Naive thymus-derived CD4-positive, alpha-beta T cell (primary cell): Measurements from ENCODE around the gene NOD1. TPM values are rescaled to one million over a fixed set of nuclear protein-coding genes. Genes with fewer than 3 reads are reported as not detected.
A peak's percentile ranks its signal among the peaks of the same experiment; 100 is the strongest.
"Not testable (repeated sequence)": the region's sequence is repeated elsewhere in the genome, so short reads cannot be mapped to it uniquely, and the experiment has no call there.

ENCODE experiments used
- ATAC-seq: fragments of 150-1000 bp; cut with Tn5 transposase; 2 replicates; pipeline ENCODE4 v1.10.0; 2021; ENCODE audit warnings: mild to moderate bottlenecking, moderate library complexity
- CTCF ChIA-PET: fragments of 350-600 bp; sonication (Branson Sonifier 250); formaldehyde crosslinking; loops from one replicate; lab custom pipeline; 2021; ENCODE audit warnings: antibody characterized with exemption; lab: Charles Lee
- POLR2A ChIA-PET: fragments of 350-600 bp; sonication (Branson Sonifier 250); formaldehyde crosslinking; loops from one replicate; lab custom pipeline; 2021; ENCODE audit warnings: antibody characterized with exemption, inconsistent platforms; lab: Charles Lee
- DNase-seq, 9 donors: peaks; one replicate each; pipeline versions ENCODE4 v3.0.0 to v3.0.0-alpha.2; 2020 to 2022; ENCODE audit warnings: mixed read lengths in 1 of 9
- H3K27ac ChIP-seq: one replicate; pipeline ENCODE4 v1.7.0; 2013; ENCODE audit warnings: mild to moderate bottlenecking, low read depth, low read length, moderate library complexity
- H3K27me3 ChIP-seq, 2 donors: one replicate each; pipeline ENCODE4 v1.7.0; 2013; ENCODE audit warnings: low read length in 2 of 2, mild to moderate bottlenecking in 2 of 2, moderate library complexity in 2 of 2; ENCODE audit not compliant: control insufficient read depth in 2 of 2, insufficient read depth in 2 of 2
- H3K36me3 ChIP-seq, 3 experiments: 1 replicate in 2 of 3; 2 replicates in 1 of 3; pipeline ENCODE4 v1.7.0; 2013; ENCODE audit warnings: low read length in 3 of 3, mild to moderate bottlenecking in 3 of 3, moderate library complexity in 1 of 3; ENCODE audit not compliant: insufficient read depth in 3 of 3, control insufficient read depth in 2 of 3
- H3K4me1 ChIP-seq, 2 donors: one replicate each; pipeline ENCODE4 v1.7.0; 2013; ENCODE audit warnings: low read length in 2 of 2, mild to moderate bottlenecking in 2 of 2, moderate library complexity in 1 of 2; ENCODE audit not compliant: control insufficient read depth in 2 of 2, insufficient read depth in 2 of 2
- H3K4me3 ChIP-seq: 2 replicates; pipeline ENCODE4 v1.7.0; 2013; ENCODE audit warnings: mild to moderate bottlenecking, low read length
- H3K9me3 ChIP-seq, 3 experiments: 1 replicate in 2 of 3; 2 replicates in 1 of 3; pipeline ENCODE4 v1.7.0; 2013; ENCODE audit warnings: low read length in 3 of 3; ENCODE audit not compliant: control insufficient read depth in 2 of 3
- H3K27ac Mint-ChIP-seq, 9 donors: one replicate each; pipeline ENCODE4 v1.8.0; 2020 to 2022; ENCODE audit warnings: mixed read lengths in 9 of 9, mild to moderate bottlenecking in 8 of 9, moderate library complexity in 5 of 9, inconsistent platforms in 2 of 9
- H3K27me3 Mint-ChIP-seq, 5 donors: one replicate each; pipeline ENCODE4 v1.8.0; 2021 to 2022; ENCODE audit warnings: mixed read lengths in 5 of 5, mild to moderate bottlenecking in 1 of 5
- H3K36me3 Mint-ChIP-seq, 5 donors: one replicate each; pipeline ENCODE4 v1.8.0; 2020 to 2022; ENCODE audit warnings: mixed read lengths in 5 of 5, mild to moderate bottlenecking in 3 of 5, inconsistent platforms in 1 of 5
- H3K4me1 Mint-ChIP-seq, 7 donors: one replicate each; pipeline ENCODE4 v1.8.0; 2020 to 2022; ENCODE audit warnings: mixed read lengths in 7 of 7, mild to moderate bottlenecking in 3 of 7, inconsistent platforms in 1 of 7
- H3K4me3 Mint-ChIP-seq, 10 donors: one replicate each; pipeline ENCODE4 v1.8.0; 2020 to 2022; ENCODE audit warnings: mild to moderate bottlenecking in 10 of 10, mixed read lengths in 10 of 10, moderate library complexity in 6 of 10, inconsistent platforms in 2 of 10
- H3K9me3 Mint-ChIP-seq, 11 donors: one replicate each; pipeline ENCODE4 v1.8.0; 2020 to 2022; ENCODE audit warnings: mixed read lengths in 11 of 11, mild to moderate bottlenecking in 4 of 11, inconsistent platforms in 1 of 11, moderate library complexity in 1 of 11
- intact Hi-C, 2 donors: fragments of 100-400 bp; cut with micrococcal nuclease; formaldehyde crosslinking; loops; one replicate each; pipeline ENCODE4 v1.15.1; 2023
- polyA plus RNA-seq, 2 donors: library from polyadenylated mRNA; unstranded; fragments of 300-500 nt; fragmentation: Illumina TruSeq; gene quantifications; one replicate each; pipeline ENCODE4 v1.2.3, GENCODE V29; 2021
- total RNA-seq, 6 experiments: library from RNA in 5 of 6; stranded (reverse) in 5 of 6; gene quantifications; 1 replicate in 5 of 6; 2 replicates in 1 of 6; pipeline ENCODE4 v1.2.3 and lab custom pipeline; 2021 to 2026

The NOD1 gene
- total and polyA plus RNA-seq, 7 experiments from 2014 or later = 6.1 to 24.6 (median 18.7) TPM

DNA sequence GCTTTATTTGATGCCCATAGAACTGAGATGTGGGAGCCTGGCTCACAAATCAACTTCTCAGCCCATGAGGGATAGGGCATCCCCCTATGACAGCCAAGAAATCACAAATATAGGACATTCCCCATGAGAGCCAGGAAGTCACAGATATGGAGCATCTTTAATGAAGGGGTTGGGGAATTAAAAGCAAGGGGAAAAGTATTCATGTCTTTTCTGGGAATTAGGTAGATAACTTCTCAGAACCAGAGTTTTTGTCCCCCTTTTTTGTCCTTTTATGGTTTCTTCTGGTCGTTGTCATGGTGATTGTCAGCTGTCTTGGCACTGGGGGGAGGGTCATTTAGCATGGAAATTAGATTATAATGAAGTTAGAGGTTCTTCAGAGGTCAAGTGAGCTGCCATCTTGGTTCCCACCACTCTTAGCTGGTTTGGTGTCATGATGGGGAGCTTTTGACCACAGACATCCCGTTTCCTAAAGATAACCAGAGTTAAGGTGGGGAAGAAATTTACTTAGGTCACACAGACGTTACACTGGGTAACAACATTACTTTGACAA is 56.9 kb downstream of the NOD1 start:
- Histone ChIP-seq H3K27ac (no peak overlapping the region), H3K4me3 (no peak overlapping the region), H3K27me3 (no peaks in the 10 kb centered on the region), H3K9me3 (no peaks in the 10 kb centered on the region), H3K4me1 (no peaks in the 10 kb centered on the region), H3K36me3 (peaks cover 0 to 9% (median 0%) of the 10 kb centered on the region in 3 experiments)
- no peak for ATAC-seq
- peaks cover 0 to 2% (median 0%) of the 10 kb centered on the region in 7 donors for H3K4me1 Mint-ChIP-seq
- intact Hi-C loops = no loop called here
- no peak overlapping the region for H3K4me3 Mint-ChIP-seq
- ChIA-PET POLR2A (interaction anchor here (0.7 to 1.0 kb wide), 3 partner anchors 8 to 177 kb away, joined by 3 read pairs; no protein-coding TSS in a partner anchor), CTCF (interaction anchor here (1.2 kb wide), 1 partner anchor 89 kb away, joined by 3 read pairs; no protein-coding TSS in a partner anchor)
- no peak for DNase-seq
- H3K9me3 Mint-ChIP-seq = peaks cover 0 to 15% (median 4%) of the 10 kb centered on the region in 11 donors
- no peaks in the 10 kb centered on the region for H3K27me3 Mint-ChIP-seq
- no peak overlapping the region for H3K27ac Mint-ChIP-seq
- H3K36me3 Mint-ChIP-seq = peaks cover 2 to 30% (median 23%) of the 10 kb centered on the region in 5 donors

DNA sequence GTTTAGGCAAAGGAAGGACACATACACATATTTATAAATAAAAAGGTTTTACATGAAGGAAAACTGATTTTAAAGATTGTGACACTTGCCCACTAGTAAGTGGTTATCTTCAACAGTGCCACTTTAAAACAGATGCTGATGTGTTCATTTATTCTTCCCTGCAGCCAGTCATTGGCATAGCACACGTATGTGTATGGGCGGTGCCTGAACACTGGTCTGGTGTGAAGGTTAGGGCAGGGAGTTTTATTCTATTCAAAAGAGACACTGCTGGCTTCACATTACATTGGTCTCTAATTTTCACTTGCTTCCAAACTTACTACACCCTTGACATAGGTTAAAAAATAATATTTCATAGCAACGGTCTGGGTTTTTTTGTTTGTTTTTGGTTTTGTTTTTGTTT is 57.9 kb downstream of the NOD1 start:
- no peak for ATAC-seq
- H3K4me3 ChIP-seq = no peak overlapping the region
- intact Hi-C loops = no loop called here
- no peaks in the 10 kb centered on the region for H3K4me1 ChIP-seq
- H3K9me3 Mint-ChIP-seq = peaks cover 0 to 15% (median 4%) of the 10 kb centered on the region in 11 donors
- CTCF ChIA-PET = no interaction called here
- H3K9me3 ChIP-seq = no peaks in the 10 kb centered on the region
- no peaks in the 10 kb centered on the region for H3K27me3 Mint-ChIP-seq
- H3K36me3 Mint-ChIP-seq = peaks cover 0 to 19% (median 13%) of the 10 kb centered on the region in 5 donors
- H3K27ac Mint-ChIP-seq = no peak overlapping the region
- no peak overlapping the region for H3K4me3 Mint-ChIP-seq
- H3K27ac ChIP-seq = no peak overlapping the region
- peaks cover 0 to 2% (median 0%) of the 10 kb centered on the region in 7 donors for H3K4me1 Mint-ChIP-seq
- peaks cover 0 to 5% (median 0%) of the 10 kb centered on the region in 3 experiments for H3K36me3 ChIP-seq
- no peaks in the 10 kb centered on the region for H3K27me3 ChIP-seq
- POLR2A ChIA-PET = no interaction called here
- DNase-seq = no peak

- H3K27ac ChIP-seq, H3K4me3 ChIP-seq, DNase-seq, H3K27ac Mint-ChIP-seq, H3K4me3 Mint-ChIP-seq, H3K4me1 ChIP-seq, H3K27me3 ChIP-seq, H3K27me3 Mint-ChIP-seq, H3K9me3 ChIP-seq, ATAC-seq, intact Hi-C loops, CTCF ChIA-PET, H3K36me3 ChIP-seq, POLR2A ChIA-PET, H3K4me1 Mint-ChIP-seq: not testable (repeated sequence)
- peaks cover 0 to 15% (median 4%) of the 10 kb centered on the region in 11 donors for H3K9me3 Mint-ChIP-seq
- H3K36me3 Mint-ChIP-seq = peaks cover 0 to 13% (median 9%) of the 10 kb centered on the region in 5 donors
Observed at GRCh38 chr7:30420080-30420479, 58.5 kb downstream of the NOD1 start.

DNA sequence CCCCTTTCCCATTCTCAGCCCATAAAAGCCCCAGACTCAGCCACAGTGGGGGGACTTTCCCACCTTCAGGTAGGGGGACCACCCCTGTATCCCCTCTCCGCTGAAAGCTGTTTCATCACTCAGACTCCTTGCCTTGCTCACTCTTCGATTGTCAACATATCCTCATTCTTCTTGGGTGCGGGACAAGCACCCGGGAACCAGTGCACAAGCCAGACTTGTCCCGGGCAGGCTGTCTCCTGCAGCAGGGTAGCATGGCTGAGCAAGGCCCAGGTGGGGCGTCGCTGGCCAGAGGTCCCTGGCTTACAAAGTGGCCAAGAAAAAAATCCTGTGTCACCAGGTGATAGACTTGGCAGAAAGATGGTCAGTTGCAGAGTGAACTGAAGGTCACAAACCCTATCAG is 64.7 kb downstream of the NOD1 start:
- intact Hi-C loops = loop anchor here (1.0 to 10.0 kb wide), 4 partner anchors 129 to 349 kb away; partner anchors contain the start of gene ZNRF2 (in 1 of the 2)
- H3K27me3 ChIP-seq = no peaks in the 10 kb centered on the region
- ChIA-PET CTCF (no interaction called here), POLR2A (interaction anchor here (0.6 kb wide), 1 partner anchor 7 kb away, joined by 3 read pairs; no protein-coding TSS in a partner anchor)
- peaks cover 0 to 17% (median 5%) of the 10 kb centered on the region in 11 donors for H3K9me3 Mint-ChIP-seq
- peaks cover 0 to 3% (median 0%) of the 10 kb centered on the region in 7 donors for H3K4me1 Mint-ChIP-seq
- no peaks in the 10 kb centered on the region for H3K36me3 ChIP-seq
- no peak overlapping the region for H3K4me3 Mint-ChIP-seq
- H3K4me1 ChIP-seq = no peaks in the 10 kb centered on the region
- no peaks in the 10 kb centered on the region for H3K27me3 Mint-ChIP-seq
- no peaks in the 10 kb centered on the region for H3K9me3 ChIP-seq
- no peak overlapping the region for H3K27ac ChIP-seq
- ATAC-seq = no peak
- peaks cover 0 to 9% (median 5%) of the 10 kb centered on the region in 5 donors for H3K36me3 Mint-ChIP-seq
- DNase-seq = no peak
- no peak overlapping the region for H3K27ac Mint-ChIP-seq
- H3K4me3 ChIP-seq = no peak overlapping the region

DNA sequence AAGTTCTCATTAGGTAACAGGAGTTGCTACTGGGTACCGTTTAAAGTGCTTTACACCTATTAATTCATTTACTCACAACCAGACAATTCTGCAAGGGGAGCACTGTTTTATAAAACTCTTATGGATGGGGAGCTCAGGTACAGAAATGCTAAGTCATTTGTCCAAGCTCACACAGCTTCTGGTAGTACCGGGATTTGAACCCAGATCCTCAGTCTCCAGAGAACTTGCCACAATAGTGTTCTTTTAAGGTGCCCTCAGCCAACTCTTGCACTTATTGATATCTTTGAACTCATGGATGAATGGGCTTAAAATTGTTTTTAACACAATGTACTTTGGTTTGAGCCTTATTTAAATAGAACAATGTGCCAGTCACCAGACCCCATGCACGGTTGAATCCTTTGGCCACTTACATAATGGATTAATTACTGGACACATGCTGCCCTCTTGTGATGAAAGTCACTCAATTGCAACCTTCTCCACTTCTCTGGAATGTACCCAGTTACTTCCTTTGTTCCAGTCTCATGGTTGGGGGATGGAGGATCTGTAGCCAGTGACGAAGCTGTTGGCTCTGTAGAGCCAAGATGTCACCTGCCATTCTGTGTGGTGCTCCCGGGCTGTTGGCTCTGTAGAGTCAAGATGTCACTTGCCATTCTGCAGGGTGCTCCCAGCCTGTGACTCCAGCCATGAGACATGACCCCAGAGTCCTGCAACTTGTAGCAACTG is 65.6 kb downstream of the NOD1 start:
- H3K4me3 ChIP-seq = no peak overlapping the region
- CTCF ChIA-PET = interaction anchor here (0.9 to 1.4 kb wide), 3 partner anchors 137 to 256 kb away, joined by 3 to 6 read pairs (median 3); no protein-coding TSS in a partner anchor
- no peaks in the 10 kb centered on the region for H3K36me3 ChIP-seq
- no peaks in the 10 kb centered on the region for H3K4me1 ChIP-seq
- H3K27ac Mint-ChIP-seq = no peak overlapping the region
- no peak overlapping the region for H3K27ac ChIP-seq
- H3K27me3 Mint-ChIP-seq = no peaks in the 10 kb centered on the region
- peak in 3 of 9 donors; percentile 7 to 15 (median 8) for DNase-seq
- POLR2A ChIA-PET = interaction anchor here (0.6 to 1.0 kb wide), 3 partner anchors 8 to 137 kb away, joined by 3 read pairs; no protein-coding TSS in a partner anchor
- peaks cover 0 to 6% (median 0%) of the 10 kb centered on the region in 7 donors for H3K4me1 Mint-ChIP-seq
- no peaks in the 10 kb centered on the region for H3K27me3 ChIP-seq
- peak; percentile 49 for ATAC-seq
- H3K9me3 ChIP-seq = no peaks in the 10 kb centered on the region
- intact Hi-C loops = loop anchor here (1.0 to 10.0 kb wide), 4 partner anchors 128 to 348 kb away; partner anchors contain the start of gene ZNRF2 (in 1 of the 2)
- peaks cover 2 to 9% (median 5%) of the 10 kb centered on the region in 5 donors for H3K36me3 Mint-ChIP-seq
- H3K4me3 Mint-ChIP-seq = no peak overlapping the region
- H3K9me3 Mint-ChIP-seq = peaks cover 0 to 17% (median 5%) of the 10 kb centered on the region in 11 donors

DNA sequence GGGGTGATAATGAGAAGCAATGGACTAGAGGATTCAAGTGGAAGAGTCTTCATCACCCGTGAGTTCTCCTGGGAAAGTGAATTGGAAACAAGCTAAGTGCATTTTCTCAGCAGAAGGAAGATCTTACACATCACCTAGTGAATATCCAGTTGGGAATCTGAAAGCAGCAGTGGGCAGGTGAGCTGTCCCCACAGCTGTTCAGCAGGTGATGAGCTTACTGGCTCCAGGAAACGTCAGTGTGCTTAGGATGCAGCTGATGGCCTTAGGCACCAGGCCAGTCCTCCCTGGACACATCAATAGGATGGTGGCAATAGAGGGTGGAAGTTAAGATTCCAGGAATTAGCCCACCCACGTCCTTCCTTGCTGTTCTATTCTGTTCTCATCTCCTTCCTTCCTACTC is 66.7 kb downstream of the NOD1 start:
- Mint-ChIP-seq H3K27me3 (no peaks in the 10 kb centered on the region), H3K9me3 (peaks cover 0 to 12% (median 5%) of the 10 kb centered on the region in 11 donors), H3K27ac (peak overlapping the region in 2 of 9 donors; percentile 6 to 15), H3K36me3 (peaks cover 2 to 9% (median 5%) of the 10 kb centered on the region in 5 donors), H3K4me3 (no peak overlapping the region), H3K4me1 (peaks cover 0 to 6% (median 0%) of the 10 kb centered on the region in 7 donors)
- DNase-seq (no peak), ATAC-seq (no peak)
- H3K27me3 ChIP-seq = no peaks in the 10 kb centered on the region
- ChIA-PET CTCF (interaction anchor here (1.3 to 1.7 kb wide), 3 partner anchors 136 to 255 kb away, joined by 3 to 7 read pairs (median 6); no protein-coding TSS in a partner anchor), POLR2A (no interaction called here)
- no peaks in the 10 kb centered on the region for H3K4me1 ChIP-seq
- no peak overlapping the region for H3K27ac ChIP-seq
- H3K9me3 ChIP-seq = no peaks in the 10 kb centered on the region
- intact Hi-C loops = loop anchor here in 1 of 2 donors (2.0 to 10.0 kb wide), 3 partner anchors 127 to 347 kb away; partner anchors contain the start of gene ZNRF2
- no peaks in the 10 kb centered on the region for H3K36me3 ChIP-seq
- H3K4me3 ChIP-seq = no peak overlapping the region
